K562 (cell line): ENCODE data around the gene IDUA. TPM values are rescaled to one million over a fixed set of nuclear protein-coding genes. Genes with fewer than 3 reads are reported as not detected.

Source experiments
- CC2D1A ChIP-seq: fragments of 450-650 bp; IDR thresholded peaks from 2 replicates; pipeline ENCODE4 v1.6.1; 2017; ENCODE audit warnings: mild to moderate bottlenecking
- E2F3 ChIP-seq: fragments of 250-450 bp; sonication (Bioruptor Pico); IDR thresholded peaks from 2 replicates; pipeline ENCODE4 v1.4.0; 2020; ENCODE audit warnings: mild to moderate bottlenecking
- ELF1 ChIP-seq: fragments of 200-800 bp; sonication (Bioruptor generic); IDR thresholded peaks from 2 replicates; pipeline ENCODE4 v1.6.1; 2016; ENCODE audit warnings: missing genetic modification characterization, missing compliant biosample characterization
- HINFP ChIP-seq: fragments of 450-650 bp; conservative IDR thresholded peaks from 2 replicates; pipeline ENCODE4 v1.6.1; 2016; ENCODE audit warnings: missing genetic modification characterization, low read depth, mild to moderate bottlenecking, control low read depth, missing compliant biosample characterization
- HIVEP1 ChIP-seq: fragments of 250-450 bp; sonication (Bioruptor Pico); IDR thresholded peaks from 2 replicates; pipeline ENCODE4 v1.4.0; 2020; ENCODE audit warnings: mild to moderate bottlenecking
- ILK ChIP-seq: fragments of 450-650 bp; IDR thresholded peaks from 2 replicates; pipeline ENCODE4 v1.6.1; 2016; ENCODE audit warnings: missing genetic modification characterization, low read depth, mild to moderate bottlenecking, missing compliant biosample characterization, moderate library complexity, borderline replicate concordance
- KDM1A ChIP-seq, 2 experiments: fragments of 450-650 bp; IDR thresholded peaks; 2 replicates each; pipeline ENCODE4 v1.6.1; 2016; ENCODE audit warnings: mild to moderate bottlenecking in 2 of 2
- KDM4B ChIP-seq, 2 experiments: fragments of 450-650 bp in 1 of 2; sonication (generic) in 1 of 2; IDR thresholded peaks; 2 replicates each; pipeline ENCODE4 v1.6.1; 2016 to 2017; ENCODE audit warnings: borderline replicate concordance in 2 of 2, antibody characterized with exemption in 1 of 2, low read depth in 1 of 2, mild to moderate bottlenecking in 1 of 2
- KHSRP ChIP-seq: fragments of 450-650 bp; IDR thresholded peaks from 2 replicates; pipeline ENCODE4 v1.6.1; 2017
- MYC ChIP-seq, 2 experiments: fragments of 250-450 bp in 1 of 2; sonication (Bioruptor Pico) in 1 of 2; IDR thresholded peaks; 2 replicates each; pipeline versions ENCODE4 v1.5.1 to v1.6.1; 2012 to 2021; ENCODE audit warnings: low read depth in 2 of 2, borderline replicate concordance in 1 of 2, improper control_type of control experiment in 1 of 2, low read length in 1 of 2, mild to moderate bottlenecking in 1 of 2, moderate library complexity in 1 of 2
- NFATC3 ChIP-seq: fragments of 450-650 bp; IDR thresholded peaks from 2 replicates; pipeline ENCODE4 v1.6.1; 2017; ENCODE audit warnings: mild to moderate bottlenecking
- PHF20 ChIP-seq: fragments of 450-650 bp; IDR thresholded peaks from 2 replicates; pipeline ENCODE4 v1.6.1; 2018; ENCODE audit not compliant: partially characterized antibody
- POLR3A ChIP-seq: IDR thresholded peaks from 2 replicates; pipeline ENCODE4 v1.6.1; 2011; ENCODE audit warnings: borderline replicate concordance, mild to moderate bottlenecking, moderate library complexity; ENCODE audit not compliant: insufficient read length, insufficient read depth; ENCODE audit errors: extremely low read depth
- PTBP1 ChIP-seq: fragments of 200-400 bp; formaldehyde crosslinking; IDR thresholded peaks from 2 replicates; pipeline ENCODE4 v1.6.1; 2017; ENCODE audit warnings: low read depth, low read length
- RBM25 ChIP-seq: fragments of 200-400 bp; formaldehyde crosslinking; IDR thresholded peaks from 2 replicates; pipeline ENCODE4 v1.6.1; 2018; ENCODE audit warnings: low read length, low read depth, moderate library complexity; ENCODE audit not compliant: severe bottlenecking
- RFX7 ChIP-seq: fragments of 250-450 bp; sonication (Bioruptor Pico); IDR thresholded peaks from 2 replicates; pipeline ENCODE4 v1.5.1; 2021; ENCODE audit warnings: mild to moderate bottlenecking
- SIX5 ChIP-seq, 2 experiments: IDR thresholded peaks; 2 replicates each; pipeline ENCODE4 v1.6.1; 2011; ENCODE audit warnings: low read length in 2 of 2, borderline replicate concordance in 1 of 2, low read depth in 1 of 2, mild to moderate bottlenecking in 1 of 2, moderate library complexity in 1 of 2; ENCODE audit not compliant: insufficient read depth in 1 of 2
- SMC3 ChIP-seq: conservative IDR thresholded peaks from 2 replicates; pipeline ENCODE4 v1.6.1; 2011; ENCODE audit warnings: low read depth, low read length, improper control_type of control experiment; ENCODE audit not compliant: insufficient read depth
- USF1 ChIP-seq: sonication (generic); formaldehyde crosslinking; IDR thresholded peaks from 2 replicates; pipeline ENCODE4 v1.9.0; 2022; ENCODE audit warnings: mild to moderate bottlenecking, missing genetic modification reagents
- ZFP36 ChIP-seq: fragments of 150-350 bp; IDR thresholded peaks from 2 replicates; pipeline ENCODE4 v1.6.1; 2018; ENCODE audit warnings: low read length, low read depth; ENCODE audit not compliant: partially characterized antibody
- ZNF124 ChIP-seq: sonication (generic); formaldehyde crosslinking; IDR thresholded peaks from 2 replicates; pipeline ENCODE4 v1.8.1; 2022; ENCODE audit warnings: missing genetic modification reagents
- ZNF175 ChIP-seq: fragments of 200-800 bp; sonication (Bioruptor generic); IDR thresholded peaks from 2 replicates; pipeline ENCODE4 v1.6.1; 2016; ENCODE audit warnings: low read depth, mild to moderate bottlenecking, missing genetic modification characterization, missing compliant biosample characterization
- ZNF3 ChIP-seq: fragments of 250-450 bp; sonication (Bioruptor Pico); IDR thresholded peaks from 2 replicates; pipeline ENCODE4 v1.5.0; 2021; ENCODE audit warnings: mild to moderate bottlenecking, moderate library complexity
- ZNF696 ChIP-seq: fragments of 250-450 bp; sonication (Bioruptor Pico); conservative IDR thresholded peaks from 2 replicates; pipeline ENCODE4 v1.4.0; 2020; ENCODE audit warnings: mild to moderate bottlenecking, moderate library complexity
- ZNF778 ChIP-seq: fragments of 450-650 bp; formaldehyde crosslinking; IDR thresholded peaks from 2 replicates; pipeline ENCODE4 v1.4.0; 2020; ENCODE audit warnings: mild to moderate bottlenecking, moderate library complexity
- polyA plus RNA-seq, 8 experiments: library from polyadenylated mRNA; depleted of rRNA in 4 of 8; stranded (reverse) in 5 of 8; unstranded in 3 of 8; fragments of >200 nt; fragmentation: Nextera tagmentation in 2 of 8; fragmentation: Illumina TruSeq in 1 of 8; extraction: Ambion mirVana in 2 of 8; extraction: Trizol in 1 of 8; gene quantifications; 2 replicates each; pipeline versions ENCODE4 v1.2.1 to v1.2.3, GENCODE V29; 2011 to 2014; ENCODE audit warnings: inconsistent platforms in 1 of 8, missing spikeins in 1 of 8
- total RNA-seq, 7 experiments: library from RNA; depleted of rRNA in 6 of 7; stranded (reverse); fragments of >200 nt in 6 of 7; fragmentation: Illumina TruSeq in 2 of 7; extraction: Trizol in 2 of 7; gene quantifications; 2 replicates each; pipeline versions ENCODE4 v1.2.1 to v1.2.3, GENCODE V29; 2011 to 2021; ENCODE audit warnings: low replicate concordance in 1 of 7
- TF ChIP-seq, protein P1 (sequence below): fragments of 250-450 bp; sonication (Bioruptor Pico); IDR thresholded peaks from 2 replicates; pipeline ENCODE4 v1.5.0; 2021

The IDUA gene
- total and polyA plus RNA-seq, 9 of the 15 experiments (the other 6 are each of a cell fraction or from before 2014, with no cell fraction given) = 0.04 to 16.1 (median 1.2) TPM

- peak; percentile 89 for TF ChIP-seq MYC (IDR thresholded peaks at IDR 0.05; ENCODE audit: low read depth, low read length)
- TF ChIP-seq MYC (CRISPR knock-in tag; IDR thresholded peaks at IDR 0.05; ENCODE audit: borderline replicate concordance, low read depth) = 0 out of 2 replicates have a peak, but pooled peaks have one; percentile 17
- TF ChIP-seq ELF1 (tag) = peak; percentile 73
- TF ChIP-seq PHF20 = peak; percentile 71
- no peak for TF ChIP-seq SMC3
- TF ChIP-seq ZNF124 (CRISPR knock-in tag) = no peak
- TF ChIP-seq E2F3 = 0 out of 2 replicates have a peak, but pooled peaks have one; percentile 72
- TF ChIP-seq POLR3A = no peak
- TF ChIP-seq, protein P1, sequence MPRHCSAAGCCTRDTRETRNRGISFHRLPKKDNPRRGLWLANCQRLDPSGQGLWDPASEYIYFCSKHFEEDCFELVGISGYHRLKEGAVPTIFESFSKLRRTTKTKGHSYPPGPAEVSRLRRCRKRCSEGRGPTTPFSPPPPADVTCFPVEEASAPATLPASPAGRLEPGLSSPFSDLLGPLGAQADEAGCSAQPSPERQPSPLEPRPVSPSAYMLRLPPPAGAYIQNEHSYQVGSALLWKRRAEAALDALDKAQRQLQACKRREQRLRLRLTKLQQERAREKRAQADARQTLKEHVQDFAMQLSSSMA (CRISPR knock-in tag) = no peak
- TF ChIP-seq ZNF3 (CRISPR knock-in tag) = no peak
- no peak for TF ChIP-seq ILK
- peak; percentile 20 for TF ChIP-seq ZFP36
- TF ChIP-seq HINFP (tag) = no peak; the same call in 1 of the 2 replicates
- no peak for TF ChIP-seq NFATC3
- TF ChIP-seq ZNF175 = no peak; the same call in 1 of the 2 replicates
- peak in 1 of 2 experiments; percentile 27; a peak in 1 of 4 replicates for TF ChIP-seq KDM4B (IDR thresholded peaks at IDR 0.05; ENCODE audit: borderline replicate concordance in 2 of 2, low read depth in 1 of 2)
- TF ChIP-seq ZNF778 = no peak
- no peak for TF ChIP-seq PTBP1
- TF ChIP-seq KHSRP = no peak
- no peak for TF ChIP-seq SIX5 (IDR thresholded peaks at IDR 0.05; ENCODE audit: borderline replicate concordance in 1 of 2, insufficient read depth in 1 of 2, low read depth in 1 of 2, low read length in 2 of 2)
- 0 out of 2 replicates have a peak, but pooled peaks have one; percentile 31 for TF ChIP-seq HIVEP1 (CRISPR knock-in tag)
- no peak for TF ChIP-seq RBM25
- no peak for TF ChIP-seq KDM1A (IDR thresholded peaks at IDR 0.05)
- TF ChIP-seq USF1 = peak; percentile 98
- TF ChIP-seq RFX7 (CRISPR knock-in tag) = no peak
- no peak for TF ChIP-seq ZNF696 (CRISPR knock-in tag)
- TF ChIP-seq CC2D1A = no peak
Measured at GRCh38 chr4:992297-993110, 5.7 kb downstream of the IDUA start (continued).
